HAP-1 (cell line): ENCODE results near the gene GPC1.
A peak's percentile ranks its signal among the peaks of the same experiment; 100 is the strongest.

ENCODE experiments used
- DNase-seq, 2 experiments: peaks; one replicate each; pipeline ENCODE4 v3.0.0-alpha.2; 2016 to 2020; ENCODE audit warnings: low spot score in 2 of 2
- H3K27me3 ChIP-seq: fragments of 250-450 bp; sonication (Bioruptor Pico); 2 replicates; pipeline ENCODE4 v1.5.1; 2020; ENCODE audit warnings: low read depth, mild to moderate bottlenecking, moderate library complexity
- H3K36me3 ChIP-seq: fragments of 250-450 bp; sonication (Bioruptor Pico); replicated peaks from 2 replicates; pipeline ENCODE4 v1.5.1; 2020; ENCODE audit warnings: mild to moderate bottlenecking
- H3K4me1 ChIP-seq: fragments of 250-450 bp; sonication (Bioruptor Pico); 2 replicates; pipeline ENCODE4 v1.5.1; 2020; ENCODE audit warnings: mild to moderate bottlenecking
- H3K4me3 ChIP-seq: fragments of 250-450 bp; sonication (Bioruptor Pico); 2 replicates; pipeline ENCODE4 v1.5.1; 2020; ENCODE audit warnings: mild to moderate bottlenecking, moderate library complexity
- H3K9me3 ChIP-seq: fragments of 250-450 bp; sonication (Bioruptor Pico); 2 replicates; pipeline ENCODE4 v1.5.1; 2020; ENCODE audit warnings: mild to moderate bottlenecking, moderate library complexity
- in situ Hi-C: fragments of 300-500 bp; cut with MboI; formaldehyde crosslinking; loops from 3 replicates; pipeline ENCODE4 v1.14.3; 2020; ENCODE audit warnings: low sequenced_read_pairs, inconsistent platforms, mixed read lengths

The GPC1 gene

DNA sequence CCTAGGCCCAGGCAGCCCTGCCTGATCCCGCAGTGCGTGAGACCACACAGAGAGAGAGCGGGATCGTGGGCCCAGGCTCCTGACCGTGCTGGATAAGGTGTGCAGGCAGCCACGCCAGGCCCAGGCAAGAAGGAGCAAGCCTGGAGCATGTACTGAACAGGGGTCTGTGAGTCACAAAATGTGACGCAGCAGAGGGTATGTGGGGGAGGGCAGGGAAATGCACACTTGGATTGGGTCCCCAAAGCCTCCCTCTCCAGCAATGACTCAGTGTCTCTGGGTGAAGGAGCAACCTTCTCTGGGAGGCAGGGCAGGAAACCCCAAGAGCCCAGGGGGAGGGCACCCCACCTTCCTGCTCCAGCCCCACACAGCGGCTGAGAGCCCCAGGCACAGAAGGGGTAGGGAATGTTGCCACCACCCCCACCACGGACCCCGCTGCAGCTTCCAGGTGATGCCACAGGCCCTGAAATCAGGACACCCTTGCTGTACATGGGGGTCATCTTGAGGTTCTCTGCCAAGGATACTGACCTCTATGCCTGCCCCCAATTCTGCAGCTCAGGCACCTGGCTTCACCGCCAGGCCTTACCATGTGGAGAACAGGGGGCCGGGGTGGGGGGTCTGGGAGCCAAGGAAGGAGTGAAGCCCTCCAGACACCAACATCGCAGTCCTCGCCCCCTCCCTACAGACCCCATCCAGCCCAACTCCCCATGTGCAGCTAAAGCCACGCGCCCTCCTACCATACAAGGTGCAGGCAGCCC is 1.3 kb upstream of the GPC1 start:
- Histone ChIP-seq H3K36me3 (no peaks in the 10 kb centered on the region), H3K4me1 (peaks cover 16% of the 10 kb centered on the region), H3K27me3 (no peaks in the 10 kb centered on the region), H3K9me3 (no peaks in the 10 kb centered on the region), H3K4me3 (peak overlapping the region; percentile 42)
- no peak for DNase-seq
- in situ Hi-C loops, result loop anchor here (25.0 kb wide), 1 partner anchor 372 kb away; the partner anchor contains the start of gene OR6B3

DNA sequence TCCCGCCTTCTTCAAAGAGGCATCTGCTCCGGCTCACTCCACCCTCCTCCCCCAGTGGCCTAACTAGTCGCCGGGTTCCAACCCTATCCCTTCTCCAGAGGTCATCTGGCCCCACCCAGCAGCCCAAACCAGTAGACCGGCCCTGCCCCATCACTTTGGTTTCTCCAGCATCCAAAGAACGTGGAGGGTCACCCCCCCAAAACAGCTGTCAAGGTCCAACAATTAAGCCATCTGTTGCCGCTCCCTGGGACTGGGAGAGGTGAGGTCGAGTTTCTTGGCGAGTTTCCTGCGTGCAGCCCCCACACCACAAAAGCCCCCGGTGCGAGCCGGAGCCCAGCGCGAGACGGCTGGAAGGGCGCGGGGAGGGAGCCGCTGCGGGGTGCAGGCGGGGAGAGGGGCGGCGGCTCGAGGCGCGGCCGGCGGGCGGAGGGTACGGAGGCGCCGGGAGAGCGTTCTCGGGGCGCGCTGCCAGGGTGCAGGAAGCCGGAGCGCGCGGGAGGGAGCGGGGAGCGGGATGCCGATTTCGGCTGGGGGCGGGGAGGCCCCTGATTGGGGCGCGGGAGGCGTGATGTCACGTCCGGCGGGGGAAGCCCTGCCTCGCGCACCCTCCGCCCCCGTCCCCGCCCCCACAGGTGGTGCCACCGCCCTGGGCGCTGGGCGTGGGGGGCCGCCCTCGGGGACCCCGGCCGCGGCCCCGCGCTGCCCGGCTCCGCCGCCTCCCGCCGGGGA is 571 bp upstream of the GPC1 start:
- H3K4me1 ChIP-seq, result peaks cover 16% of the 10 kb centered on the region
- H3K36me3 ChIP-seq, result no peaks in the 10 kb centered on the region
- peak overlapping the region; percentile 42 for H3K4me3 ChIP-seq
- in situ Hi-C loops, result loop anchor here (5.0 to 25.0 kb wide), 3 partner anchors 203 to 373 kb away; partner anchors contain the start of gene OR6B3
- H3K27me3 ChIP-seq, result no peaks in the 10 kb centered on the region
- peak; percentile 82 to 97 for DNase-seq
- no peaks in the 10 kb centered on the region for H3K9me3 ChIP-seq

- peak overlapping the region; percentile 42 for H3K4me3 ChIP-seq
- H3K4me1 ChIP-seq, result peaks cover 16% of the 10 kb centered on the region
- in situ Hi-C loops, result loop anchor here (5.0 to 25.0 kb wide), 3 partner anchors 204 to 374 kb away; partner anchors contain the start of gene OR6B3
- DNase-seq, result peak in 1 of 2 experiments; percentile 62
- no peaks in the 10 kb centered on the region for H3K9me3 ChIP-seq
- H3K27me3 ChIP-seq, result no peaks in the 10 kb centered on the region
- H3K36me3 ChIP-seq, result no peaks in the 10 kb centered on the region
Observed at GRCh38 chr2:240435948-240436682, 652 bp downstream of the GPC1 start.

DNA sequence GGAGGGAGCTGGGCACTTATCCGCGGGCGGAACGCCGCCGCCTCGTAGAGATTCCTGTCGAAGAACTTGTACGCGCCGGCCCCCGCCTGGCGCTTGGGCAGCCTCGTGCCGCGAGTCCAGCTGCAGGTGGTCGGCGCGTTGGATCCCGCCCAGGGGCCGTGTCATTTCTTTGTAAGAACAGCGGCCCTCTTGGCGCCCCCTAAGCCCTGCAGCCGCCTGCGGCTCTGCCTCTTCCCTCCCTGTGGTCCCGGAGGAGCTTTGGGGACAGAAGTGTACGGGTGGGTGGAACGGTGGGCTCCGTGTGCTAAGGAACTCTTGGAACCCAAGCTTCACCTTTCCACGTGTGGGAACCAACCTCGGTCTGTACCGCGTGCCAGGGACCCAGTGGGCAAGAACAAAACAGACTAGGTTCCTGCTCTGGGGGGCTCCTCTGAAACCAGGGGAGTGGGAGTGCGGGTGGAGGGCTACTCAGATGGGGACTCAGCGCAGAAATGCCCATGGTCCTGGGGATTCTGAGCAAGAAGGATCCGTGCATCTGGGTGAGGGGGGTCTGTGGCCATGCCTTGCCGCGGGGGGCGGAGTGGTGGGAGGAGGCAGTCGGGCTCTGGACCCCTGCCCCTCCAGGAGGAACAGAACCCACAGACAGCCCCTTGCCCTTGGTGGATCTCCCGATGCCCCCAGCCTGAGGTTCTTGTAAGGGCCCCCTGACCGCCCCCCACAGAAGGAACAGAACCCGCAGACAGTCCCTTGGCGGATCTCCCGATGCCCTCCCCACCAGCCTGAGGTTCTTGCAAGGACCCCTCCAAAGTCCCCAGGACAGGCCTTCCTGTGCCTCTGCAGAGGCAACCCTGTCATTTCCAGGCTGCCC is 1.5 kb downstream of the GPC1 start:
- H3K9me3 ChIP-seq, result no peaks in the 10 kb centered on the region
- peak overlapping the region; percentile 42 for H3K4me3 ChIP-seq
- H3K36me3 ChIP-seq, result no peaks in the 10 kb centered on the region
- in situ Hi-C loops, result loop anchor here (5.0 to 25.0 kb wide), 3 partner anchors 205 to 375 kb away; partner anchors contain the start of gene OR6B3
- H3K27me3 ChIP-seq, result no peaks in the 10 kb centered on the region
- H3K4me1 ChIP-seq, result peaks cover 16% of the 10 kb centered on the region
- DNase-seq, result peak; percentile 25 to 55

DNA sequence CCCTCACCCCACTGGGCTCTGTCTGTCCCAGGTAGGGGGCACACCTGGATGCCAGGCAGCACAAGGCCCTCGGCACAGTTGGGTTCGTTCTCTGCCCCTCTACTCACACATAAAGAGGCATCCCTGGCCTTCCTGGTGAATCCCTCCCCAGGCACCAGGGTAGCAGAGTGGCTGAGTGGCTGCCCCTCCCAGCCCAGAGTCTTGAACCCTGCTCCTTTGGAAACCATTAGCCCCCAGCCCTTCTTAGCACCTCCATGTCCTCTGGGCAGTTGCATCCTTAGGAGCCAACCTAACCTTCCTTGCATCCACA is 2.0 kb downstream of the GPC1 start:
- no peak for DNase-seq
- Histone ChIP-seq H3K36me3 (no peaks in the 10 kb centered on the region), H3K4me1 (peaks cover 16% of the 10 kb centered on the region), H3K27me3 (no peaks in the 10 kb centered on the region), H3K4me3 (no peak overlapping the region), H3K9me3 (no peaks in the 10 kb centered on the region)
- in situ Hi-C loops, result loop anchor here (5.0 to 25.0 kb wide), 3 partner anchors 205 to 375 kb away; partner anchors contain the start of gene OR6B3

DNA sequence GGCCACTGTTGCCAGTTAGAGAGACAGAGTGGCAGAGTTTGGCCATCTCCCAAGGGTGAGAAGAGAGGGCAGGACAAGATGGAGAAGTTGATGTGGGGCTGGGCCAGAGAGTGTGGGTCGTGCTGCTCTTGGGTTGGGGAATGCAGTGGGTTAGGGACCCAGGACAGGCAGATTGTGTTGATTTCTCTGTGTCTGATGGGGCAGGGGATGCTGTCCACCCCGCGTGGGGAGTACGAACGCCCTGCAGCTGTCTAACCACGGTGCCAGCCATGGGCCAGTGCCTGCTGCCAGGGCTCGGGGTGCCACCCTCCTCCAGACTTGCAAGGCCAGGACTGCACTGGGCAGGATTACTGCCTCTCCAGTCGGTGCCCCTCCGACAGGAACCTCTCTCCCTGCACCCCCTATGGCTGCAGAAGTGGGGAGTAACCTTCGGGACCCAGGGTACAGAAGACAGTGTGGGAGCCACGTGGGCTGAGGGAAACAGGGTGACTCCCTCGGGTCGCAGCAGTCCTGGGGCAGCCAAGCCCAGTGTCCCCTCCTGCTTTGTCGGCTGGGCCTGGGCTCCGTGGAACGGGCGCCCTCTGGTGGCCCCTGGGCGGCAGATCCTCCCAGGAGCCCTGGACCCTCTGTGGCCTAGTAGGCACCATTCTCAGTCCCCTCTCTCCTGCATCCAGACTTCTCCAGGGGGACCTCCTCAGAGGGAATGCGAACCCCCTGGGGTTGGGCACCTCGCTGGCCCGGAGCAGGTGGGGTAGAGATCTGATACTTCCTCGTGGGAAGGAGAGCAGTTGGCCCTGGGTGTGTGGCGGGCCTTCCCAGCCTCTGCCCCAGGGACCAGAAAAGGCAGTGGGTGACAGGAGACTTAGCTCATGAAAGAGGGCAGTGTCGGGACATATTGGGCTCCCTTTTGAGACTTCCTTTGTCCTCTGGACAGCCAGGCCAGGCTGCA is 2.7 kb downstream of the GPC1 start:
- DNase-seq, result peak; percentile 51 to 80
- peaks cover 16% of the 10 kb centered on the region for H3K4me1 ChIP-seq
- H3K27me3 ChIP-seq, result no peaks in the 10 kb centered on the region
- in situ Hi-C loops, result loop anchor here (5.0 to 25.0 kb wide), 3 partner anchors 206 to 376 kb away; partner anchors contain the start of gene OR6B3
- H3K36me3 ChIP-seq, result no peaks in the 10 kb centered on the region
- H3K9me3 ChIP-seq, result no peaks in the 10 kb centered on the region
- 0 out of 2 replicates have a peak overlapping the region, but pooled peaks have one; percentile 2 for H3K4me3 ChIP-seq

- H3K9me3 ChIP-seq, result no peaks in the 10 kb centered on the region
- H3K27me3 ChIP-seq, result no peaks in the 10 kb centered on the region
- no peaks in the 10 kb centered on the region for H3K36me3 ChIP-seq
- H3K4me1 ChIP-seq, result peaks cover 16% of the 10 kb centered on the region
- in situ Hi-C loops, result loop anchor here (5.0 to 25.0 kb wide), 3 partner anchors 207 to 377 kb away; partner anchors contain the start of gene OR6B3
- no peak for DNase-seq
- H3K4me3 ChIP-seq, result no peak overlapping the region
Observed at GRCh38 chr2:240438810-240439697, 3.6 kb downstream of the GPC1 start.

DNA sequence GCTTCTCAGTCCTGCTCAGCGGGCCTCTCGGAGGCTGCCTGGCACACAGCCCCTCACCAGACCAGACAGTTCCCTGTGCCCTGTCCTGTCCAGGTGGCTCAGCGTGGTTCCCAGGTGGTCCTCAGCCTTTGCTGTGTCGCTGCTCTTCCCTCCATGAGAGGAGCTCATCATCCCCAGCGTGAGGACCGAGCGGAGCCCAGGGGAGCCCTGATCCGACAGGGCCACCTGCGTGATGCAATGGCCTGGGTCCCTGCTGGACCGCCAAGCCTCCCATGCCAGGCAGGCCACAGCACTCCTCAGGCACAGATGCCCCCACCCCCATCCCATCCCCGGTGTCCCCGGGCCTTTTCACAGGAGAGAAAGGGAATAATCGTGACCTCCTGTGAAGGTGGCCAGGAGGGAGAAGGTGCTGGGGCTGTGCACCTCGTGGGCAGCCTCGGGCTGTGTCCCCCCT is 4.3 kb downstream of the GPC1 start:
- no peaks in the 10 kb centered on the region for H3K27me3 ChIP-seq
- in situ Hi-C loops, result loop anchor here (5.0 to 25.0 kb wide), 3 partner anchors 207 to 377 kb away; partner anchors contain the start of gene OR6B3
- peaks cover 11% of the 10 kb centered on the region for H3K4me1 ChIP-seq
- no peaks in the 10 kb centered on the region for H3K9me3 ChIP-seq
- no peak for DNase-seq
- no peaks in the 10 kb centered on the region for H3K36me3 ChIP-seq
- no peak overlapping the region for H3K4me3 ChIP-seq

- no peak overlapping the region for H3K4me3 ChIP-seq
- H3K9me3 ChIP-seq, result no peaks in the 10 kb centered on the region
- H3K4me1 ChIP-seq, result peaks cover 10% of the 10 kb centered on the region
- H3K36me3 ChIP-seq, result no peaks in the 10 kb centered on the region
- no peak for DNase-seq
- in situ Hi-C loops, result loop anchor here (25.0 kb wide), 1 partner anchor 378 kb away; the partner anchor contains the start of gene OR6B3
- no peaks in the 10 kb centered on the region for H3K27me3 ChIP-seq
Observed at GRCh38 chr2:240440251-240440650, 4.8 kb downstream of the GPC1 start.

GRCh38 chr2:240440704-240441320 is 5.3 kb downstream of the GPC1 start:
- Histone ChIP-seq H3K27me3 (no peaks in the 10 kb centered on the region), H3K9me3 (no peaks in the 10 kb centered on the region), H3K4me1 (peaks cover 10% of the 10 kb centered on the region), H3K36me3 (no peaks in the 10 kb centered on the region), H3K4me3 (no peak overlapping the region)
- no peak for DNase-seq
- in situ Hi-C loops, result loop anchor here (25.0 kb wide), 1 partner anchor 379 kb away; the partner anchor contains the start of gene OR6B3
